GM12864 (cell line): Measurements from ENCODE around the gene SPATA19.

ENCODE experiments used
- DNase-seq: peaks from one replicate; pipeline ENCODE4 v3.0.0-alpha.2; 2011; ENCODE audit warnings: low read depth
- H3K4me3 ChIP-seq: 2 replicates; pipeline ENCODE4 v1.5.1; 2011; ENCODE audit warnings: mild to moderate bottlenecking, low read depth, low read length, control low read depth
- TF ChIP-seq, protein P1 (sequence below): IDR thresholded peaks from 2 replicates; pipeline ENCODE4 v1.5.1; 2011; ENCODE audit warnings: low read depth, mild to moderate bottlenecking, moderate library complexity, low read length, control low read depth, inconsistent platforms; ENCODE audit errors: missing control alignments

Gene SPATA19

DNA sequence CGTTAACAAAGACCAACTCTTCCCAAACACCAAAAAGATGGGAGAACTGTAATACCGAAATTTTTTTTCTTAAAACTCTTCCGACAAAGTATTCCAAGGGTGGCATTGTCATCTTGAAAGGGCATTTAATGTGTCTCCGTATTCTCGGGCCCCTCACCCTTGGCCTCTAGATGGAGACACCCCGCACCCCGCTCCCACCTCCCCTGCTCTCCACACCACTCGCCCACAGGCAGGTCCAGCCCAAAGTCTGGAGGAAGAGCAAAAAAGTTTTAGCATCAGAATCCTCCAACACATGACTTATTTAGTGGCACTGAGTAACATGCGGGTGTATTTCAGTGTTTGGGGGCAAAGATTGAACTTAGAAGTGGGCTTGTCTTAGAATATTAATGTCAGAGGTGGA is 20.7 kb downstream of the SPATA19 start:
- no peak for DNase-seq
- TF ChIP-seq, protein P1, sequence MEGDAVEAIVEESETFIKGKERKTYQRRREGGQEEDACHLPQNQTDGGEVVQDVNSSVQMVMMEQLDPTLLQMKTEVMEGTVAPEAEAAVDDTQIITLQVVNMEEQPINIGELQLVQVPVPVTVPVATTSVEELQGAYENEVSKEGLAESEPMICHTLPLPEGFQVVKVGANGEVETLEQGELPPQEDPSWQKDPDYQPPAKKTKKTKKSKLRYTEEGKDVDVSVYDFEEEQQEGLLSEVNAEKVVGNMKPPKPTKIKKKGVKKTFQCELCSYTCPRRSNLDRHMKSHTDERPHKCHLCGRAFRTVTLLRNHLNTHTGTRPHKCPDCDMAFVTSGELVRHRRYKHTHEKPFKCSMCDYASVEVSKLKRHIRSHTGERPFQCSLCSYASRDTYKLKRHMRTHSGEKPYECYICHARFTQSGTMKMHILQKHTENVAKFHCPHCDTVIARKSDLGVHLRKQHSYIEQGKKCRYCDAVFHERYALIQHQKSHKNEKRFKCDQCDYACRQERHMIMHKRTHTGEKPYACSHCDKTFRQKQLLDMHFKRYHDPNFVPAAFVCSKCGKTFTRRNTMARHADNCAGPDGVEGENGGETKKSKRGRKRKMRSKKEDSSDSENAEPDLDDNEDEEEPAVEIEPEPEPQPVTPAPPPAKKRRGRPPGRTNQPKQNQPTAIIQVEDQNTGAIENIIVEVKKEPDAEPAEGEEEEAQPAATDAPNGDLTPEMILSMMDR: no peak
- H3K4me3 ChIP-seq: no peak overlapping the region

DNA sequence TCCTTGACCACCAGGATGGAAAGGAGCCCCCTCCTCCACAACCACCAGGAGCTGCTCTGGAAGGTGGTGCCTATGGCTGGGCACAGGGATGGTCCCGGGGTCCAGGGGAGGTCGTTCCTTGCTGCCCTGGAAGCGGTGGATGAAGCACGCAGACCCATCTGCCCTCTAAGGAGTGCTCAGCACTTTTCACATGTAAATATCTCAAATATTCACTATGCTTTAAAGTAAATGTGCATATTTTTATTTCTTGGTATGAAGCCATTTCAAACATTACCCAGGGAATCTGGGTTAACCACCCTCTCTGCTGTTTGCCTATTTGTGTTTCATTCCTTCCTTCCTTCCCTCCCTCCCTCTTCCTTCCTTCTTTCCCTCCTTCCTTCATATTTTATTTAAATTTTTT is 21.7 kb downstream of the SPATA19 start:
- no peak for DNase-seq
- no peak overlapping the region for H3K4me3 ChIP-seq
- TF ChIP-seq, protein P1: no peak

DNA sequence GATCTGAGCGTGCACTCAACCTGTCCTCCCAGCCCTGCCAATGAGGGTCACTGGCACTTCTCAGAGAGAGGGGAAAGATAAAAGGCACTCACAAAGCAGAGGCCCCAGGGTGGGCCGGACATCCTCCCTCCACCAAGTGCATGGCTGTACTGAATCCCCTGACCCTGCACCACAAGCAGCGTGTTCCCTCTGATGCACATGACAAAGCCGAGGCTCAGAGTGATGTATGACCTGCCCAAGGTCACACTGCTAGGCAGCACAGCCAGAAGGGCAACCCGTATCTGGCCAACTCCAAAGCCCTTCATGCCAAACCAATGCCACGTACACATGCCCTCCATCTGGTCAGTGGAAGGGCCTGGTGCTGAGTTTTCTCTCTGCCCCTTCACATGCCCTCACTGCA is 22.1 kb downstream of the SPATA19 start:
- TF ChIP-seq, protein P1: no peak
- no peak for DNase-seq
- H3K4me3 ChIP-seq: no peak overlapping the region

DNA sequence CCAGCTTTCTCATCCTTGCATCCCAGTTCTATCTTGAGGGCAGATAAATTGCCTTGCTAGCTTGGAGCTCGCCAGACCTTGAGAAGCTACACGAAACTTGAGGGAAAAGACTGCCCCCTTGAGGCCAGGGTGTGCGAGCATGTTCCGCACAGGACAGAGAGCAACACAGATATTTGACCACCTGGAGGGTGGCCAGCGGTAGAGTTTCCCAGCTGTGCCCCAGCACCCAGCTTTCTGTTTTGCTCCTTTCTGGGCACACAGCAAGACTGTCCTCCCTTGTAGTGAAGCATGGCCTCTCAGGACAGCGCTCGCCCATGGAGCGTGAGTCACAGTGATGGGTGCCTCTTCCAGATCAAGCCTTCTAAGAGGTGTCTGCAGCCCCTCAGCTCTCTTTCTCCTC is 23.5 kb downstream of the SPATA19 start:
- peak; percentile 21 for DNase-seq
- no peak overlapping the region for H3K4me3 ChIP-seq
- TF ChIP-seq, protein P1: peak; percentile 89

DNA sequence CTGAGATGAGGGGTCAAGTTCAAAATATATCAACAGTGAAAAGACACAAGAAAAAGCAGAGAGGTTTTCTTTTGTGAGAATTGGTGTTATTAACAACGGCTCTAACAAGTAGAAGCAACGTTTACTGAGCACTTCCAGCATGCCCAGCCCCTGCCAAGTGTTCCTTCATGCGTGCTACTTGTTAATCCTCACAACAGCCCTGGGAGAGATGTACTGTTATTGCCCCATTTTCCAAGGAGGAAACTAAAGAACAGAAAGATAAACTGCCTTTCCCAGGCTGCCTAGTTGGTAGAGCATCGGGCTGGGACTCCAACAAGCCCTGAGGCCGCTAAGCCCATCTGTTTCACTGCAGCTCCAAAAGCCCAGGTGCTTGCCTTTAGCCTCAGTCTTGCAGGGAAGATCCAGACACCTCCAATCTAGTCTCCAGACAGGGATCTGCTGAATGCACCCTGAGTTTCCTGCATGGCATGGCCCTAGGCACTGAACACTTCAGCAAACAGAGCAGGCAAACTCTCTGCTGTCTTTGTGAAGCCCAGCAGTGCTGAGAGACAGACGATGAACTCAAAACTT is 25.5 kb downstream of the SPATA19 start:
- DNase-seq: no peak
- TF ChIP-seq, protein P1: no peak
- no peak overlapping the region for H3K4me3 ChIP-seq

DNA sequence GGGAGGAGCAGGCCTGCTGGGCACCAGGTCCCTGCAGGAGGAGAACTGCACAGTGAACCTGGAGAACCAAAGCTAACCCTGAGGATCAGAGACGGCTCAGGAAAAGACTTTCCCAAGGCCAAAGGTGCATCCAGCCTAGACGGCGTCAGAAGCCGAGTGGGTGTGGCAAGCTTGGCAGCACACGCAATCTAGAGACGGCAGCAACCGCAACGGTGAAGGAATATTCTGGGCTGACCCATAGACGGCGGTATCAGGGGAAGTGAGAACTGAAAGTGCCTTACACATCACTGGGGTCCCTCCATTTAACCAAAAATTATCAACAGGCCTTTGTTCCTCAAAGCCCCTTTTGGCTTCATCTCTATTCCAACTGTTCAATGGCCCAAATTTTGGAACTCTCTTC is 26.2 kb downstream of the SPATA19 start:
- TF ChIP-seq, protein P1: no peak
- H3K4me3 ChIP-seq: no peak overlapping the region
- no peak for DNase-seq

DNA sequence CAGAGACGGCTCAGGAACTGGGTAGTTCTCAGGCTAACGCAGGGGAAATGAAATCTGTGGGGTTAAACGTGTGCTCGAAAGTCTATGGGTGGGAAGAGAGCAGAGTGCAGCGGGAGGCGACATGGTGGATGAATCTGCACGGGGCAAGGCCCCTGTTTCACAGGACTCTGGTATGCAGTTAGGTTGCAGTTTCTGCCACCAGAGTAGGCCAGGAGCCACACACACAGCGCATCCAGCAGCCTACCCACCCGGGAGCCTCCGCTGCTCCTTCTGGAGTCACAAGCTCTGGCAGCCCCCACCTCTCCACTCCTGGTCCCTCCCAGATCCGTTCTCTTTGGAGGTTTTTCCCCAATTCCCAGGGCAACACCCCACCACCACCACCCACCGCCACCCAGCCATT is 27.0 kb downstream of the SPATA19 start:
- TF ChIP-seq, protein P1: no peak
- no peak overlapping the region for H3K4me3 ChIP-seq
- DNase-seq: no peak
